SU-DHL-6 (cell line): Measurements from ENCODE around the gene RNF14.

ENCODE experiments used
- H2AFZ ChIP-seq: fragments of 200-600 bp; sonication (generic); 2 replicates; pipeline ENCODE4 v1.6.1; 2014; ENCODE audit warnings: low read depth, mild to moderate bottlenecking, moderate library complexity, mixed read lengths, antibody characterized with exemption, low read length; ENCODE audit not compliant: severe bottlenecking
- H3F3A ChIP-seq: fragments of 200-600 bp; shearing (Covaris generic); 2 replicates; pipeline ENCODE4 v1.6.0; 2016; ENCODE audit warnings: antibody characterized with exemption, mild to moderate bottlenecking; ENCODE audit not compliant: insufficient read depth
- H3K27ac ChIP-seq: fragments of 200-600 bp; sonication (generic); 2 replicates; pipeline ENCODE4 v1.5.1; 2016; ENCODE audit warnings: low read depth, mild to moderate bottlenecking, low read length, moderate library complexity, mixed read lengths
- H3K27me3 ChIP-seq: fragments of 200-600 bp; sonication (generic), shearing (Covaris generic); 2 replicates; pipeline ENCODE4 v1.6.0; 2014; ENCODE audit warnings: mild to moderate bottlenecking, low read length
- H3K36me3 ChIP-seq: fragments of 200-600 bp; sonication (generic); 2 replicates; pipeline ENCODE4 v1.6.1; 2014; ENCODE audit warnings: mild to moderate bottlenecking, low read length, mixed read lengths
- H3K4me2 ChIP-seq: fragments of 300-600, 200-600 bp; shearing (Covaris generic), sonication (generic); 2 replicates; pipeline ENCODE4 v1.6.0; 2014; ENCODE audit warnings: low read length, low read depth, mild to moderate bottlenecking; ENCODE audit not compliant: poor library complexity, severe bottlenecking
- H3K4me3 ChIP-seq: fragments of 200-600 bp; sonication (generic); 2 replicates; pipeline ENCODE4 v1.5.1; 2014; ENCODE audit warnings: antibody characterized with exemption, low read length, mild to moderate bottlenecking, mixed read lengths; ENCODE audit not compliant: insufficient read depth, poor library complexity, severe bottlenecking
- H3K79me2 ChIP-seq: fragments of 200-600 bp; sonication (generic); 2 replicates; pipeline ENCODE4 v1.6.1; 2014; ENCODE audit warnings: mild to moderate bottlenecking, low read length, moderate library complexity; ENCODE audit not compliant: insufficient read depth
- H3K9ac ChIP-seq: fragments of 200-600 bp; sonication (generic); 2 replicates; pipeline ENCODE4 v1.7.0; 2014; ENCODE audit warnings: mild to moderate bottlenecking, low read length
- H3K9me2 ChIP-seq: fragments of 200-600 bp; sonication (generic); replicated peaks from 2 replicates; pipeline ENCODE4 v1.6.1; 2014; ENCODE audit warnings: low read length; ENCODE audit not compliant: insufficient read depth
- H3K9me3 ChIP-seq: fragments of 200-600 bp; sonication (generic); 2 replicates; pipeline ENCODE4 v1.6.1; 2014; ENCODE audit warnings: low read length, mixed read lengths; ENCODE audit not compliant: insufficient read depth
- H4K20me1 ChIP-seq: fragments of 200-600 bp; sonication (generic); 2 replicates; pipeline ENCODE4 v1.6.1; 2014; ENCODE audit warnings: low read depth, mild to moderate bottlenecking, antibody characterized with exemption, low read length, moderate library complexity, mixed read lengths
- EZH2phosphoT487 ChIP-seq: fragments of 200-600 bp; sonication (generic), shearing (Covaris generic); conservative IDR thresholded peaks from 2 replicates; pipeline ENCODE4 v1.6.1; 2018; ENCODE audit warnings: mild to moderate bottlenecking, antibody characterized with exemption, low read length, moderate library complexity, mixed read lengths
- TF ChIP-seq, protein P1 (sequence below): fragments of 200-600 bp; sonication (generic); IDR thresholded peaks from one replicate; pipeline ENCODE4 v1.5.1; 2017; ENCODE audit warnings: antibody characterized with exemption, mild to moderate bottlenecking, low read length, moderate library complexity; ENCODE audit not compliant: insufficient read depth, poor library complexity, severe bottlenecking

Gene RNF14

DNA sequence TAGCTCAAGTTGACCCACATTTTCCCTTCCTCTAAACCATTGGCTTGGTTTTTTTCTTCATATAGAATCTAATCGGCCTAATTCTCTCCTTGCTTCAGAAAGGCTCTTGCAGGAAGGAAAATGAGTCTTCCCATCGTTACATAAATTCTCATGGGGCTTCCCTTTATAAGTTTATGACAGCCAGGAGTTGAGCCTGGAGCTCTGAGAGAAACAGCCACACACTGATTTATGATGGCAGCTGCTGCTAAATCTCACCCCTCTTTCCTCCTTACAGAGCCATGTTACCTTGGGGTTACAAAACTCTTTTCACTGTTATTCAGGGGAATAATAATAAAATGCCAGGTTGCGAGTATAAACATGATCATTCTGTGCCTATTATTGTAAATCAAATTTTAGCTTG, 5.2 kb upstream of the RNF14 start:
- H3F3A ChIP-seq: peaks cover 3% of the 10 kb centered on the region; the same call in 1 of the 2 replicates
- no peak for TF ChIP-seq EZH2phosphoT487
- TF ChIP-seq, protein P1, sequence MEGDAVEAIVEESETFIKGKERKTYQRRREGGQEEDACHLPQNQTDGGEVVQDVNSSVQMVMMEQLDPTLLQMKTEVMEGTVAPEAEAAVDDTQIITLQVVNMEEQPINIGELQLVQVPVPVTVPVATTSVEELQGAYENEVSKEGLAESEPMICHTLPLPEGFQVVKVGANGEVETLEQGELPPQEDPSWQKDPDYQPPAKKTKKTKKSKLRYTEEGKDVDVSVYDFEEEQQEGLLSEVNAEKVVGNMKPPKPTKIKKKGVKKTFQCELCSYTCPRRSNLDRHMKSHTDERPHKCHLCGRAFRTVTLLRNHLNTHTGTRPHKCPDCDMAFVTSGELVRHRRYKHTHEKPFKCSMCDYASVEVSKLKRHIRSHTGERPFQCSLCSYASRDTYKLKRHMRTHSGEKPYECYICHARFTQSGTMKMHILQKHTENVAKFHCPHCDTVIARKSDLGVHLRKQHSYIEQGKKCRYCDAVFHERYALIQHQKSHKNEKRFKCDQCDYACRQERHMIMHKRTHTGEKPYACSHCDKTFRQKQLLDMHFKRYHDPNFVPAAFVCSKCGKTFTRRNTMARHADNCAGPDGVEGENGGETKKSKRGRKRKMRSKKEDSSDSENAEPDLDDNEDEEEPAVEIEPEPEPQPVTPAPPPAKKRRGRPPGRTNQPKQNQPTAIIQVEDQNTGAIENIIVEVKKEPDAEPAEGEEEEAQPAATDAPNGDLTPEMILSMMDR: no peak
- no peak overlapping the region for H3K27ac ChIP-seq

DNA sequence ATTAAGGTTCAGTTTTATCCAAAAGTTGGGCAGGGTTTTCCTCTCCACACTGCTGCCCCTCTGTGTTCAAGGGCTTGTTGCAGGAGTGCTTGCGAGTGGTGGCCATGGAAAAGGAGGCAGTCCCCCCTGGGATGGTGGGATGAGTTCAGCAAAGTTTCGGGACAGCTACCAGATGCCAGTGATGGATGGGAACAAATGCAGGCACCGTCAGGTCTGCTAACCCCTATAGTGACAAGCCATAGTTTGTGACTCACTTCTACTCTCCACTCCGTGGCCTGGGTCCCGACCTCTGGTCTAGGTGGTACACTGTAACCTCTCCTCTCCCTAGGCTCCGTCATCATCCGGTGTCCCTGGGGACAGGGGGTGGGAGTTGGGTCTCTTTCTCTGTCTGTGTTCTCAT, 3.8 kb upstream of the RNF14 start:
- Histone ChIP-seq H4K20me1 (no peaks in the 10 kb centered on the region), H3K36me3 (no peaks in the 10 kb centered on the region), H3K4me3 (no peak overlapping the region), H3K9me2 (no peaks in the 10 kb centered on the region), H2AFZ (no peak overlapping the region), H3K9me3 (no peaks in the 10 kb centered on the region), H3K27me3 (no peaks in the 10 kb centered on the region), H3K4me2 (no peak overlapping the region), H3K9ac (no peak overlapping the region), H3K79me2 (peaks cover 4% of the 10 kb centered on the region; the same call in 1 of the 2 replicates), H3K27ac (no peak overlapping the region), H3F3A (peaks cover 12% of the 10 kb centered on the region; the same call in 1 of the 2 replicates)
- TF ChIP-seq, protein P1: no peak
- TF ChIP-seq EZH2phosphoT487: no peak

More for the DNA sequence above, 5.2 kb upstream of the RNF14 start:
- Histone ChIP-seq H3K4me3 (no peak overlapping the region), H3K9me3 (no peaks in the 10 kb centered on the region), H3K27me3 (no peaks in the 10 kb centered on the region), H3K9me2 (no peaks in the 10 kb centered on the region), H3K4me2 (no peak overlapping the region), H4K20me1 (no peaks in the 10 kb centered on the region), H3K79me2 (no peaks in the 10 kb centered on the region), H2AFZ (no peak overlapping the region), H3K36me3 (no peaks in the 10 kb centered on the region), H3K9ac (no peak overlapping the region)

DNA sequence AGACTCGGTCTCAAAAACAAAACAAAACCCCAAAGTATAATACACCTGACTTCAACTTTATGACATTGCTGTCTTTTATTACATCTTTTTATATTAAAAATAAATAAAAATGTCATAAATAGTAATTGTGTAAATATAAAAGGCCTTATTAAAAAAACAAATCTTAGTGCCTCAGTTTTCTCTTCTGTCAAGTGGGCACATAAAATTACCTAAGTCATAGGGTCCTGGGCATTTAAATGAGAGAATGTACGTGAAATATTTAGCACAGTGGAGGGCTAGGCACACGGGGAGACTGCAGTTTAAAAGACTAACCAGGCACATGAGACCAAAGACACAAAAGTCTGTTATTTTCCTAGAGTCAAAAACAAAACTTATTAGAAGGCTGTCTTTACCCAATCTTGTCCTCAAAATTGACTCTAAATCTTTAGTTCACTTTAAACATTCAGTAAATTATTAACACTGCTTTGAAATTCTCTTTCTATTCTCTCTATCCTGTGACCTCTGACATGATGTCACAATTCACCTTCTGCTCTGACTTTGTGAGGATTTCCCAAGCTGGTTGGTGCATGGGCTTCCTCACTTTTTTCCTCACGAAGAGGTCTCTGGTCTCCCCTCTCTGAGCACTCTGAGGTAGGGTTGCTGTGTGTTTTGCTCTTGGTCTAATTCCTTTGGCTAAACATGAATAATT, 2.5 kb upstream of the RNF14 start:
- Histone ChIP-seq H4K20me1 (no peaks in the 10 kb centered on the region), H3K9me3 (no peaks in the 10 kb centered on the region), H3K27me3 (no peaks in the 10 kb centered on the region), H3K36me3 (no peaks in the 10 kb centered on the region), H3K9ac (no peak overlapping the region), H2AFZ (no peak overlapping the region), H3K79me2 (peaks cover 5% of the 10 kb centered on the region; the same call in 1 of the 2 replicates), H3K4me3 (no peak overlapping the region), H3K4me2 (no peak overlapping the region), H3K27ac (no peak overlapping the region), H3F3A (peaks cover 22% of the 10 kb centered on the region; the same call in 1 of the 2 replicates), H3K9me2 (no peaks in the 10 kb centered on the region)
- TF ChIP-seq, protein P1: no peak
- TF ChIP-seq EZH2phosphoT487: no peak
